HG03196 (cell line): ENCODE results near the gene CCDC78.

Source experiments
- ATAC-seq: cut with Tn5 transposase; IDR thresholded peaks from one replicate; pipeline ENCODE4 v1.9.1; 2021; ENCODE audit not compliant: unreplicated experiment

Gene CCDC78

DNA sequence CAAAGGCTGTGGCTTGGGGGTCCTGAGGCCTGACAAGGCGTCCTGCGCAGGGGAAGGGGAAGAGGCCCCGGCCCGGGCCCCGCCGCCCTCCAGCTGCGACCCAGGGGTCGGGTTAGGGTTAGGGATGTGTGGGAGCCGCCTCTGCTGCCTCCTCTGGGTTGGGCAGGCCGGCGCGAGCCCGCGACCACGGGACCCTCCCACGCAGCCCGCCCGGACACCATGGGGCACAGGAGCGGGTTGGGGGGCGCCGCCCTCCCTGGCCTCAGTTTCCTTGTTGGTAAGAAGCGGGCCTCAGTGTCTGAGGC is 14.2 kb upstream of the CCDC78 start:
- peak; percentile 8 for ATAC-seq

DNA sequence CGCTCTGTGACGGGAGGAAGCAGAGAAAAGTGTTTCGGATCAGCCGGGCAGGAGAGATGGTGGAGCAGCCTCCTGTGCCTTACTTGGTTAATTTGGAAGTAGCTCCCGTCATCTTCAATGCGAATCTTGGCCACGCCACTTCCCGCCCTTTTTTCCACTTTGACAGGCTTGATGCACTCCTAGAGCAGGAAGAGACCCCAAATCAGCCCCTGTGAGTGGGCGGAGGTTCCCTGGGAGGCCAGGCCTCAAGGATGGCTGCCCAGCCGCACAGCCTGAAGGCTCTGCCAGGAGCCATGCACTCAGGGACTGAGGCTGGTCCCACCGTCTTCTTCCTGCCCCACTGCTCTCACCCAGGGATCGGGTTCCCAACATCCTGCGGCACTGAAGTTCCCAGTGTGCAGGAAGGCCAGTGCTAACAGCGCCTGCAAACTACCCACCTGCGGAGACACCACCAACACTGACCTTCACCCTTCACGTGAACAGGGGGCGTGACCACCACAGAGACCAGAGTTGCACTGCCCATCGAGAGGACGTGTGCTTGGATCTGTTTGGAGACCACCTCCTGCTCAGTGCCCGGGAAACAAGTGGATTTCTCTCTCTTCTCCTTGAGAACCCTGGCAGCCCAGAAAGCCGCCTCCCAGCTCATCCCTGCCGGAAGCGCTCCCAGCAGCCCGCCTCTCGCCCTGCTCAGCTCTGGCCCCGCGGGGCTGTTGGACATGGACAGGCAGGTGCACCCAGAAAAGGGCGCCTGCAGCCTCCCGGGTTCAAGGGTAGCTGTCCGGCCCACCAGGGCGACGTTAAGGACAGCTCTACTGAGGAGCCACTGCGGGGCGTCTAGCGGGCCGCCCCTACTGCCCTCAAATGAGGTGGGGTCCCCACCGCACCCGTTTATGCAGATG is 13.6 kb upstream of the CCDC78 start:
- no peak for ATAC-seq

DNA sequence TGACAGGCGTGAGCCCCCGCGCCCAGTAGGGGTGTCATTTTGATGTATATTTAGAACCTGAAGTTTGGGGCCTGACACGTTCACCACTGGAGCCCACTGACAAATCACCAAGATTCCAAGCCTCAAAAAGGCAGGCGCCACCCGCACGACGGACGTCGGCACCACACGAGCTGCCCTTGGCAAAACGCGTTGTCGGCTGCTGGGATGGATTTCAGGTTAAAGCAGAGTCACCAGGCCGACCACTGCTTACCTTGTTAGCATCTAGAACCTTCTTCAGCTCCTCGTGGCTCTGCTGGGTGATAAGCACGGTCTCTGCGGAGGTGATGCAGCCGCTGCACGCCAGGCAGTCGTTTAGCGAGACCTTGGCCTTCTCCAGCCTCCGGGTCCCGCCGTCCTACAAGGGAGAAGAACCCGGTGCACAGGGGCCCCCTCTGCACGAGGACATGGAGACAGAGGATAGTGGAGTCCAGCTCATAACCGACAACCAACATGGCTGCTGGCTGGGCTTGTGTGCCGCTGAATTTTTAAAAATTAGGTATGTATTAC is 10.8 kb upstream of the CCDC78 start:
- no peak for ATAC-seq

- no peak for ATAC-seq
Observed at GRCh38 chr16:735982-736453, 9.8 kb upstream of the CCDC78 start.

GRCh38 chr16:734981-735881 is 9.0 kb upstream of the CCDC78 start:
- ATAC-seq = no peak

DNA sequence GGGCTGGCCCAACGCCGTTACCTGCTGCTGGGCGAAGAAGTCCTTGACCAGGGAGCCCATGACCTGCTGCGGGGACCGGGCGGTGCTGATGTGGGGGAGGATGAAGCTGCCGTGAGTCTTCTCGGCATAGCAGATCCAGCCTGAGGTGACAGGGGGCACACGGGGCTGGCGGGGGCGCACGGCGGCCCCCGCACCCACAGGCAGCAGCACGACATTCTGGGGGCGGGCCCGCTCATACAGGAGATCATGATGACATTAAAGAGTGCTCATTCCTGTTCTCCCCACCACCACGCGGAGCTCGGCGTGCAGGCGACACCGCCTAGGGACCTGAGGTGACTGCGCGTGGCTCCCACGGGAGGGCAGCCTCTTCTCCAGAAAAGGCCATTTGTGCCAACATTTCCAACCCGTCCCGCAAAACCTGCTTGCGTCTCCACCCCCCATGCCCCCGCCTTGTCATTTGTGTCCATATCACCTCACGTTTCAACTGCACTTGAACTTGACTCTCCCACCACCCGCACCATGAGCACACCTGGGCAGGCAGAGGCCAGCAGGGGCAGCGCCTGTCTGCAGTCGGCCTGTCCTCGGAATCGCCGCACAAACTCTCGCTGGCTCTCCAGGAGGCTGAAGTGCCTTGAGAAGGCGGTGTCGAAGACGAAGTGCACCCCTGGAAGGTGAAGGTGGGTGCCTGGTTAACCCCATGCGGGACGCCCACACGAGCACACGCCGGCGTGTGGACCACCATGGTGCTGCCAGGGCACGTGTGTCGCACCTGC is 8.2 kb upstream of the CCDC78 start:
- ATAC-seq = no peak

DNA sequence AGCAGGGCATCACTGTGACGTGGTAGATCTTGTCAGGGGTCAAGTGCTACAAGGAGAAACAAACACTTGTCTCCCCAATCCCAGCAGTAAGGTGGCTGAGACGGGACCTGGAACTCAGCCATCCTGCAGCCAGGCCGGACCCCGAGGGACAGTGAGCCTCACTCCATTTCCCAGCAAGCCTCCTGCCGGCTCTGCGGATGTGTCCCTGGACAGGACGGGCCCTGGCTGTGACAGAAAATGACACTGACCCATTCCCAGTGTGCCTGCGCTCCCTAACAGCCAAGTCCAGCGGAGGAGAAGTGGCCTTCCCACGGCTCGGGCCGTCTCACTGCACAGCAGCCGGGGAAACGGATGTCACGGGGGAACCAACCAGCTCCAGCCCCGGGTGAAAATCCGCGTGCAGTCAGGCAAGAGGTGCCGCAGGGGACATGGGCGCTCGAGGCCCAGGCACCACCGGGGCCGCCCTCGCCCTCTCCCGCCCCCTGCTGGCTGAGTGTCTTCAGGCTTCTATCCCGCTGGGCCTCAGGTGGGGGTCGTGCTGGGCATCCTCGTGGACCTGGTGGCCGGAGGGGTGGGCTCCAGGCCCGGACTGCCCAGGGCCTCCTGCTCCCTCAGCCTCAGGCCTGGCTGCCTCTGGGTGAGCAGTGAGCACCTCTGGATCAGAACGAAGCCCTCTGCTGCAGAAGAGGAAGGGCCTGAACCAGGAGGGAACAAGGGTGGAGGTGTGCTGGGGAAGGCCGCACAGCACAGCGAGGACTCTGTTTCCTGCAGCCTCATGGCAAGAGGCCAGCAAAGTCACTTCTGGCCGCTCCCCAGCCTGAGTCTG is 7.4 kb upstream of the CCDC78 start:
- no peak for ATAC-seq

DNA sequence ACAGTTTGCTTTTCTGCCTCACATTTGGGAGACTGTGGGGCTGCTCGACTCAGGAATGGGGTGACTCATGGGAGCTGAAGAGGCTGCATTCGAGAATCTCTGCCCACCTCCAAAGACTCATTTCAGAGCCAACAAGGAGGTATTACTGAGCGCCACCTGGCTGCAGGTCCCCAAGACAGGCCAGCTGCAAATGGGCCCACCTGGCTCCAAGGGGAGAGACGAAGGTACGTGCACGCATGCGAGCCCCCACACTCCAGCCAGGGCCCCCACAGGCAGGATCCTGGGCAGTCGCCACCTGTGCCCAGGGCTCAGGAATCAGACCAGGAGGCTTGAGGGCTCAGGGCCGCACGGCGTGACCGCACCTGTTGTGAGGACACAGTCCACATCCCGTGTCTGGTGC is 6.7 kb upstream of the CCDC78 start:
- ATAC-seq = no peak

- no peak for ATAC-seq
Observed at GRCh38 chr16:732332-732731, 6.1 kb upstream of the CCDC78 start.

DNA sequence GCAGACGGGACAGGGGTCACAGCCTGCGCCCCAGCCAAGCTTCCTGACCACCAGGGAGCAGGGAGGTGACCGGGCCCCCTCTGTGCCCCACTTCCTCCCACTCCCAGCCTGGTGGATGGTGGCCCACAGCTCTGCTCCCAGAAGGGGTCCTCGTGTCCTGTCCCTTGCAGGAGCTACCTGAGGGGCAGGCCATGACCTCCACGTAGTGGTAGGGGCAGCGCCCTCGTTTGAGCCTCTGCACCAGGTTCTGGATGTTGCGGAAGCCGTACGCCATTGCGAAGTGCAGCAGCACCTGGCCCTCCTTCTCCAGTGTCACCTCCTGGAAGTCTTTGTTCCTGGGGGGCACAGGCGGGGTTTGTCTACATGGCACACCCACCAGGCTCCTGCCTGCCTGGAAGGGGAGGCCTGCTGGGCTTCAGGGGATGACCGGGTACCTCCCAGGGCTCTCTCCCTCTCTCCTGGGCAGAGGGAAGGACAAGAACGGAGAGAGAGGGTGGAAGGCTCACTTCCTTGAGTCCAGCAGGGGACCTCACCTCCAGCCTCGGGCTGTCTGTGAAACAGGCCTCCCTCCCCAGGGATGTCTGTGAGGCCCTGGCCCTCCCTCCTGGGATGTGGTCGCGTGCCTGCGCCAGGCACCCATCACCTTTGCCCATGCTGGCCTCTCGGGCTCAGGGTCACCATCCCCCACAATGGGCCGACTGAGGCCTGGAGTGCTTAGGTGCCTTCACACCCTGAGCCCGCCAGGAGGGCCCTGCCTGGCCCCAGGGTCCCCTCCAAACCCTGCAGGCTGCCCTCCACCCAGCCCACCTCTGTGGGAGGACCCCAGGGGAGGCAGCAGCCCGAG is 4.6 kb upstream of the CCDC78 start:
- ATAC-seq = no peak

DNA sequence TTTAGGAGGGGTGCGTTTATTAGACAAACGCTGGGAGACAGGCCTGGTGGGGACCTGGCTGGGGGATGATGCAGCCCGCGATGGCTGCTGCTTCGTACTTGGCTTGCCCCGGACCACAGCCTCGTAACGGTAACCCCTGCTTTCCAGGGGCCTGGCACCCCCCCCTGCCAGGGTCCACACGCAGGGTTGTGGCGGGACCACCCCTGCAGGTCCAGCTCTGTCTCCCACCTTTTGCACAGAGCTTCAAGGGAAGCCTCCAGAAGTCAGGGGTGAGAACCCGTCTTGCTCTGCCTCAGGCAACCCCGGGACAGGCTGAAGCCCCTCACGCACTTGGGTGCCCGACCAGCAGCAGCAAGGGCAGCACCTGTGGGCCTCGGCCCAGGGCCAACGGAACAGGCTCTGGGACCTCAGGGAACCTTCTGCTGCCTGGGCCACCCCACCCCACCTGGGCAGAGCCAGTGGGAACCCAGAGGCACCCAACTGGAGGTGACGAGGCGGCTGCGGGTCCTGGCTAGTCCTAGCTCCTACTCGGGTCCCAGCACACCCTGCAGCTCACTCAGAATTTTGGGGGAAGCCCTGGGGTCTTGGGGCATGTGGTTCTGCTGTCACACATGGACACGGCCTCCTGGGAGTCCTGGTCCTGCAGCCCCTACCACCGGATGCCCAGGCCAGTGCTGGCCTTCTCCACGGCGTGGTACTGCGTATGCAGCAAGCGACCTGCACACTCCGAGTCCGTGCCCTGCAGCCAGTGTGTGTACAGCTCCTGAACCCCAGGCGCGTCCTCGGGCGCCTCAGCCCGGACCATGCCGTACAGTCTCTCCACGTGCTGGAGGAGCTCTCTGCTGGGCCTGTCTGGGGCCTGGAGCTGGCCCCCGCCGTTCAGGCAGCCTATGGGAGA is 3.8 kb upstream of the CCDC78 start:
- no peak for ATAC-seq

DNA sequence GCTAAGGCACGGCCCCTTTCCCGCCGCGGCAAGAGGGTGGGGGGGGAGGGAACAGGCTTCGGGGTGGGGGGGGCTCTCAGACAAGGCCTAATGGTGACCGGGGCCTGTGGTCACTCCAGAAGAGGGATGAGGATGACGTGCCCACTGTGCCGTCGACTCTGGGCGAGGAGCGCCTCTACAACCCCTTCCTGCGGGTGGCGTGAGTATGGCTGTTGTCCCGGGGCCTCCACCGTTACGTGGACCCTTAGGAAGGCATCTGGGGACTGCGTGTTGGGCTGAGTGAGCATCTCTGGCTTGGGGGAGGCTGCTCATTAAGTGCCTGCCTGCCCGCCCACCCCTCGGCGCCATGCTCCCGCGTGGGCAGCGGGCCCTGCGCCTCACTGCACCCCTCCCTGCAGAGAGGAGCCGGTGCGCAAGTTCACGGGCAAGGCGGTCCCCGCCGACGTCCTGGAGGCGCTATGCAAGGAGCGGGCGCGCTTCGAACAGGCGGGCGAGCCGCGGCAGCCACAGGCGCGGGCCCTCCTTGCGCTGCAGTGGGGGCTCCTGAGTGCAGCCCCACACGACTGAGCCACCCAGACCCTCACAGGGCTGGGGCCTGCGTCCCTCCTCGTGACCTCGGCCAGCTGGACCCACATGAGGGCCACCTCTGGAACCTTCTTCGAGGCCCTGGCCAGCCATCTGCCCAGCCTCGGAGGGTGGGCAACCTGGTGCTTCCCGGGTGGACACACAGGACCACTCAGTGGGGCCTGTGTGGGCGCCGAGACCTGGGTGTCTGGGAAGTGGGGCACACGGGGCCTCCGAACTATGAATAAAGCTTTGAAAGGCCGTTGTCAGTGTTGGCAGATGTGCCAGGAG is 2.9 kb upstream of the CCDC78 start:
- ATAC-seq = no peak

DNA sequence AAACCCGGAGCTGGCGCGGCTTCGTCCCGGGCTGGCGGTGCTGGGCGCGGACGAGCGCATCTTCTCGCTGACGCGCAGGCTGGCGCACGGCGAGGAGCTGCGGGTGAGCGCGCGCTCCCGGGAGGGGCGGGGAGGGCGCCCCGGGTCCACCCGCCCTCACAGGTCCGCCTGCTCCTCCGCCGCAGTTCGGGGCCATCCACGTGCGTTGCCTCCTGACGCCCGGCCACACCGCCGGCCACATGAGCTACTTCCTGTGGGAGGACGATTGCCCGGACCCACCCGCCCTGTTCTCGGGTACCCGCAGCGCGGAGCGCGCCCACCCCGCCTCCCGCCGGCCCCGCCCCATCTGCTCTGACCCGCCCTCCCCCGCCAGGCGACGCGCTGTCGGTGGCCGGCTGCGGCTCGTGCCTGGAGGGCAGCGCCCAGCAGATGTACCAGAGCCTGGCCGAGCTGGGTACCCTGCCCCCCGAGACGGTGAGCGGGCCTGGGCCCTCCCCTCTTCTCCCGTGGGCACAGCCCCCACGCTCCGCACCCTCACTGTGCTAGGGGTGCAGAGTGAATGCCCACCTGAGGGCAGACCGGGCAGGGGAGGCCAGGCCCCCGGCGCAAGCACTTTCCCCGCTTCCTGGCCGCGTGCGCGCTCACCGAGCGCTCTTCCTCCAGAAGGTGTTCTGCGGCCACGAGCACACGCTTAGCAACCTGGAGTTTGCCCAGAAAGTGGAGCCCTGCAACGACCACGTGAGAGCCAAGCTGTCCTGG is 2.1 kb upstream of the CCDC78 start:
- no peak for ATAC-seq

DNA sequence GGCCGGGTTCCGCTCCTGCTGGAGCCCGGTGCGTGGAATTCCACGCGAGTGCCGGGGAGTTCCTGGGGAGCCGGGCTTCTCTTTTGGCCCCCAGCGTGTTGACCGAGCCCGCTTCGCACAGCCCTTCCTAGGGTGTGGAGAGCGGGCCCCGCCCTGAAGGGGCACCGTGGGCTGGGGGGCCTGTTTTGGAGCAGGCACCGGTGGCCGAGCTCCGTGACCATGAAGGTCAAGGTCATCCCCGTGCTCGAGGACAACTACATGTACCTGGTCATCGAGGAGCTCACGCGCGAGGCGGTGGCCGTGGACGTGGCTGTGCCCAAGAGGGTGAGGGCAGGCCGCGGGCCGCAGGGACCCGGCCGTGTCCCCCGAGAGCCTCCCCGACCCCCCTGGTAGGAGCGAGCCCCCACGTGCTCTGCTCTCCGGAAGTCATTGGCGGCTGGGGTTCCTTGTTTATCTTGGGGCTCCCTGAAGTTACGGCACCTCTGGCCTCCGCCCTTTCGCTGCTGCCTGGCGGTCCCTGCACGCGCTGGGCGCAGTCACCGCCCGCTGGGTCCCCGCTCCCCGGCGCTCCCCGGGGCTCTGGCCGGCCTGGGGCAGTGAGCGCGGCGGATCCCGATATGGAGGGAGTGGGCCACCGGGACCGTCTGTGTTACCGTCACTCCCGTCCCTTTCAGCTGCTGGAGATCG is 1.2 kb upstream of the CCDC78 start:
- ATAC-seq = no peak

DNA sequence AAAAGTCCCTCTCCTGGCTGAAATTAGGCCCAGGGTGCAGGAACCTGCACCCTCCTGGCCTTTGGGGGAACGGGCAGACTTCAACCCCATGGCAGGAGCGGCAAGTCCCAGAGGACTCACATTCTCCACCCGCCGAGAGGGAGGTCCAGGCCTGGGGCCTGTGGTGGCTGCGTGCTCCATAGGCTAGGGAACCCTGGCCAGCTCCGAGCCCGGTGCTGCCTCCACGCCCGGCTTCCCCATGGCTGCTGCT is 130 bp downstream of the CCDC78 start:
- ATAC-seq = no peak

DNA sequence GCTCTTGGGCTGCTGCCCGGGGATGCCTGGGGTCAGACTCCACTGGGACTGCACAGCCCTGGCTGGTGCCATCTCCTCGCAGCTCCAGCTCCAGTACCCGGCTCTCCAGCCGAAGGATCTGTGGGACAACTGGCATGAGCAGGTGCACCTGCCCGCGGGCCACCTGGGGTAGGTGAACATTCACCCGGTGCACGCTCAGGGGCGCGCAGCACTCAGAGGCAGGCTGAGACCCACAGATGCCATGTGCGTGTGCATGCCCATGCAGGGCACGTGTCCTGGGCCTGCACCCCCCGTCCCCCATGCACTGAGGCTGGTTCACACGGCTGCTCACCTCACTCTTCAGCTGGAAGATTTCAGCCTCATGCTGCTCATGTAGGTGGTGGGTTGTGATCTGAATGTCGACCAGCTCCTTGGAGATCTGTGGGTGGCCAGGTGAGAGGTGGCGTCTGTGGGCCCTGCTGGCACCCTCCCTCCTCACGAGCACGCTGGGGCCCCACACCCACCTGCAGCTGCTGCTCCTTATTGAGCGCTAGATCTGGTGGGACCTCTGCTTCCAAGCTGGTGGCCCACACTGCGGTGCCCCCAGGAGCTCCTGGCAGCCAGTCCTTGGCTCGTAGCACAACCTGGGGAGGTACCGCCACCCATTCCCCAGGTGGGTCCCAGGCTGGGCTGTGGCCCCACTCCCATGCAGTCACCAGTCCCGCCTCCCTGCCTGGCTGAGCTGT is 618 bp downstream of the CCDC78 start:
- ATAC-seq = no peak
